Rectal smooth muscle tissue (tissue), 1 donor: Measurements from ENCODE around the gene SV2C.
A peak's percentile ranks its signal among the peaks of the same experiment; 100 is the strongest.

Experiments used
- H3K27ac ChIP-seq: one replicate; pipeline ENCODE4 v1.7.0; 2013; ENCODE audit warnings: low read depth, low read length, inconsistent platforms
- H3K27me3 ChIP-seq: one replicate; pipeline ENCODE4 v1.7.0; 2013; ENCODE audit warnings: low read length; ENCODE audit not compliant: control insufficient read depth, insufficient read depth
- H3K36me3 ChIP-seq: one replicate; pipeline ENCODE4 v1.7.0; 2013; ENCODE audit warnings: low read length; ENCODE audit not compliant: control insufficient read depth, insufficient read depth
- H3K4me1 ChIP-seq: one replicate; pipeline ENCODE4 v1.7.0; 2013; ENCODE audit warnings: low read length; ENCODE audit not compliant: control insufficient read depth, insufficient read depth
- H3K4me3 ChIP-seq: one replicate; pipeline ENCODE4 v1.7.0; 2013; ENCODE audit warnings: low read length
- H3K9ac ChIP-seq: one replicate; pipeline ENCODE4 v1.7.0; 2013; ENCODE audit warnings: low read length

SV2C gene

GRCh38 chr5:76393035-76393680 lies 310.0 kb downstream of the SV2C start:
- Histone ChIP-seq H3K9ac (no peak overlapping the region), H3K27ac (no peak overlapping the region), H3K27me3 (no peaks in the 10 kb centered on the region), H3K36me3 (no peaks in the 10 kb centered on the region), H3K4me1 (no peaks in the 10 kb centered on the region), H3K4me3 (no peak overlapping the region)

GRCh38 chr5:76397200-76397599 lies 314.0 kb downstream of the SV2C start:
- H3K4me3 ChIP-seq = no peak overlapping the region
- H3K9ac ChIP-seq = no peak overlapping the region
- H3K27me3 ChIP-seq = no peaks in the 10 kb centered on the region
- H3K27ac ChIP-seq = no peak overlapping the region
- no peaks in the 10 kb centered on the region for H3K4me1 ChIP-seq
- no peaks in the 10 kb centered on the region for H3K36me3 ChIP-seq

DNA sequence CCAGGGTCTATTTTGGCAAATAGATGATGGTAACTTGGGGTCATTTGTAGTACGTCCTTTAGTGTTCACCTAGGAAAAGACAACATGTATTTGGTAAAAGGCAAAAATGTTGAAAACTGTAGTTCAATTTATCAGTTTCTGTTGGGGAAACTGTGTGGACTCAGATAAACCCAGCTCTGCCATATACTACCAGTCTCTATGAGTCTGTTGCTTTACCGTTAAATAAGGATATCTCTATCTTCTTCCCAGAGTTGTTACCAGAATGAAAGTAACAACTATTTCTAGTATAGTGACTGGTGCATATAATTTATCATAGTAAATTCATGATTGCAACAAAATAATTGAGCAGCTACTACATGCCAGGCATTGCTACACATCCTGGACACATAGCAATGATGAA lies 316.1 kb downstream of the SV2C start:
- Histone ChIP-seq H3K27me3 (no peaks in the 10 kb centered on the region), H3K4me1 (no peaks in the 10 kb centered on the region), H3K9ac (no peak overlapping the region), H3K27ac (no peak overlapping the region), H3K4me3 (no peak overlapping the region), H3K36me3 (no peaks in the 10 kb centered on the region)

DNA sequence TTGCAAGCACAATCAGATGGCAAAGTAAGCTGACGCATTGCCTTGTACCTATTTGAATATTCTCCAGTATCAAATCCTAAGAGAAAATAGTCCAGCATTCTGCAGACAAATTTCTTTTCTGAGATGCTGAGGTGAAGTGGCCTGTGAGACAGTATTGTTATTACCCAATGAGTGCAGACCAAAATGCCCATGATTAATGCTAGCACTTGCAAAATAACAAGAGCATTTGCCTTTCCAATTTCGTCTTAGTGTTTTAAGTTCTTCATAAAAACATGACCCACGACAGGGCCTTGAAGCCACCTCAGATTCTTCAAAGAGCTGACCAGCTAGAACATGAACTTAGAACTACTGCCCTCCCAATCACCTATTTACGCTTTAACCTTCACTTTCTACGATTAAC lies 317.3 kb downstream of the SV2C start:
- Histone ChIP-seq H3K4me1 (no peaks in the 10 kb centered on the region), H3K27me3 (no peaks in the 10 kb centered on the region), H3K4me3 (no peak overlapping the region), H3K36me3 (no peaks in the 10 kb centered on the region), H3K27ac (no peak overlapping the region), H3K9ac (no peak overlapping the region)

GRCh38 chr5:76401801-76402250 lies 318.6 kb downstream of the SV2C start:
- Histone ChIP-seq H3K27ac (peak overlapping the region; percentile 31), H3K27me3 (no peaks in the 10 kb centered on the region), H3K4me1 (no peaks in the 10 kb centered on the region), H3K4me3 (peak overlapping the region; percentile 57), H3K36me3 (no peaks in the 10 kb centered on the region), H3K9ac (no peak overlapping the region)

DNA sequence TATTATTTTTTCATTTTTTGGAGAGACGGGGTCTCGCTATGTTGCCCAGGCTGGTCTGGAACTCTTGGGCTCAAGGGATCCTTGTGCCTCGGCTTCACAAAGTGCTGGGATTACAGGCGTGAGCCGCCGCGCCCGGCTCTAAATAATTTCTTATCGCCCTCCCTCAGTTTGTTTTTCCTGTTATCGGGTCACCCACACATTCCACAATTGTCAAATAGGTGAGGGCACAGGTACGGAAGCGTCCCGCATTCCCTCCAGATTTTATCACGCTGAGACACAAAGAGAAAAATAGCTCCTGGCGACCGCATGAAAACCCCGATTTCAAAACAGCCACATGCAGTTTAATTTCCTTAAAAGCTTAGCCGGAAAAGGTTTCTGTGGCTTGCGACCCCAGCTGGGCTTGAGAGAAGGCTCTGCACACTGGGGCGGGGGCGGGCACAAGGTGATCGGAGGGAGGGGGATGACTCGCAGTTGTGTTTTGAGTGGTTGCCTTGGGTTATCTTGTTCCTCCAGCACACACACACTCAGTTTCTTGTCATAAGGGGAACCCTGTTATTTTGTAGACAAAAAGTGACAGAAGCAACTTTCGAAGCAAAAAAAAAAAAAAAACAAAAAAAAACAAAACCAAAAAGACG lies 319.2 kb downstream of the SV2C start:
- H3K4me3 ChIP-seq = peak overlapping the region; percentile 72
- no peaks in the 10 kb centered on the region for H3K4me1 ChIP-seq
- peak overlapping the region; percentile 31 for H3K27ac ChIP-seq
- no peaks in the 10 kb centered on the region for H3K36me3 ChIP-seq
- no peaks in the 10 kb centered on the region for H3K27me3 ChIP-seq
- H3K9ac ChIP-seq = no peak overlapping the region

- H3K4me1 ChIP-seq = no peaks in the 10 kb centered on the region
- H3K9ac ChIP-seq = peak within 1 kb of the TSS; percentile 67
These were observed 319.9 kb downstream of the SV2C start, which contains the start of gene IQGAP2 for GRCh38 chr5:76402886-76403765. TSS of gene IQGAP2 (plus strand) at chr5:76403285. CDS start at chr5:76403546, 261 bp downstream.

More at GRCh38 chr5:76402886-76403765, 319.9 kb downstream of the SV2C start, which contains the start of gene IQGAP2:
- Histone ChIP-seq H3K36me3 (no peaks in the 10 kb centered on the region), H3K4me3 (peak within 1 kb of the TSS; percentile 72), H3K27me3 (no peaks in the 10 kb centered on the region), H3K27ac (peak within 1 kb of the TSS; percentile 31)
